Activated naive CD4-positive, alpha-beta T cell treated with anti-CD3 and anti-CD28 coated beads, Interleukin-2, amount 50 U/mL, for 72 hours (primary cell): ENCODE results near the gene RTKN. TPM values are rescaled to one million over a fixed set of nuclear protein-coding genes. Genes with fewer than 3 reads are reported as not detected.
"Not testable (repeated sequence)": the region's sequence is repeated elsewhere in the genome, so short reads cannot be mapped to it uniquely, and the experiment has no call there.

Experiments used
- ATAC-seq, 2 donors: fragments of 150-1000 bp; cut with Tn5 transposase; 2 replicates each; pipeline ENCODE4 v1.10.0; 2021; ENCODE audit warnings: mild to moderate bottlenecking in 2 of 2, moderate library complexity in 2 of 2
- DNase-seq, 2 donors: peaks; one replicate each; pipeline ENCODE4 v3.0.0; 2021 to 2022; ENCODE audit warnings: low spot score in 2 of 2
- H3K27ac Mint-ChIP-seq, 2 donors: one replicate each; pipeline ENCODE4 v1.8.0; 2022; ENCODE audit warnings: mild to moderate bottlenecking in 2 of 2, mixed read lengths in 2 of 2
- H3K36me3 Mint-ChIP-seq, 2 donors: one replicate each; pipeline ENCODE4 v1.8.0; 2022; ENCODE audit warnings: mixed read lengths in 2 of 2
- H3K9me3 Mint-ChIP-seq, 2 donors: one replicate each; pipeline ENCODE4 v1.8.0; 2022; ENCODE audit warnings: mixed read lengths in 2 of 2
- total RNA-seq, 2 donors: library from RNA; stranded (reverse); gene quantifications; one replicate each; pipeline ENCODE4 v1.2.3, GENCODE V29; 2022

The RTKN gene
- total RNA-seq, 2 donors from 2014 or later = 0.91 to 4.6 TPM

DNA sequence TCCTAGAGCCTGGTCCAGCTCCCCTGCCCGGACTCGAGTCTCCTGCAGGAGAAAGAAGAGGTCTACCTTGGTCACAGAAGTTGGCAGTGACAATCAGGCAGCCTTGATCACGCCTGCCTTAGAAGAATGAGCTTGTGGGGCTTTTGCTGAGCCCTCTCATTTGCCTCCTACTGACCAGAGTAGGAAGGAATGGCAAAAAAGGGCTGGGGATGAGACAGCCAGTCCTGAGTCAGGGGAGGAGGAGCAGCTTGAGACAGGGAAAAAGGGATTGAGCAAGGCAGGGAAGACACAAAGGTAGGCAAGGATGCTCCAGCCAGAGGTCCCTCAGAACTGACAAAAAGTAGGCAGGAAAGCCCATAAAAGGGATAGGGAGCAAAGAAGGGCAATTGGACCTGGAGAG is 14.2 kb downstream of the RTKN start:
- Mint-ChIP-seq H3K36me3 (peaks cover 0 to 8% of the 10 kb centered on the region in 2 donors), H3K27ac (peak overlapping the region in 1 of 2 donors; percentile 12), H3K9me3 (no peaks in the 10 kb centered on the region)
- no peak for ATAC-seq
- DNase-seq = no peak

DNA sequence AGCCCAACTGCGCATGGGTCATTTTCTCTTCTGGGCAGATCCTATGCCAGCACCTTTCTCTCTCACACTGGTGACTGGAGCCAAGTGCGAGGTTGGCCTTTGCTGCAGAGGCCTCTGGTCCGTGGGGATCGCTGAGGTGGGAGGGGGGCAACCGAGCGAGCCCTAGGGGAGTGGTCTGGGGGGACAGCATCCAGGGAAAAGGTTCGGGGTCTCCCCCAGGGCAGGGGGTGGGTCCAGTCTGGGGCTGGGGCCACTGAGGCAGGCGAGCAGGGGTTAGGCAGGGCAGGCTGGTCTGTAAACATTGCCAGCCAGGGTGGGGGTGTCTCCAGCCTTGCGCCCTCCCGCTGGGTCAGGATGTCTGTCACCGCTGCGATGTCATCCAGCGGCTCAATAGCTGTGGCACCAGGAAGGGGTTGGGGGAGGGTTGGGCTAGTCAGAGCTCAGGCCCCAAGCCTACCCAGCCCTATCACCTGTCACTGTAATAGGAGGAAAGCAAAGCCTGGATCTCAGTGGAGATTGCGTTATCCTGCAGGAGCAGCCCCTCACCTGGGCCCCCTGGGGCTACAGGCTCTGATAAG is 15.5 kb downstream of the RTKN start:
- Mint-ChIP-seq H3K36me3 (peaks cover 1 to 8% of the 10 kb centered on the region in 2 donors), H3K9me3 (no peaks in the 10 kb centered on the region), H3K27ac (no peak overlapping the region)
- DNase-seq = no peak
- ATAC-seq = no peak

DNA sequence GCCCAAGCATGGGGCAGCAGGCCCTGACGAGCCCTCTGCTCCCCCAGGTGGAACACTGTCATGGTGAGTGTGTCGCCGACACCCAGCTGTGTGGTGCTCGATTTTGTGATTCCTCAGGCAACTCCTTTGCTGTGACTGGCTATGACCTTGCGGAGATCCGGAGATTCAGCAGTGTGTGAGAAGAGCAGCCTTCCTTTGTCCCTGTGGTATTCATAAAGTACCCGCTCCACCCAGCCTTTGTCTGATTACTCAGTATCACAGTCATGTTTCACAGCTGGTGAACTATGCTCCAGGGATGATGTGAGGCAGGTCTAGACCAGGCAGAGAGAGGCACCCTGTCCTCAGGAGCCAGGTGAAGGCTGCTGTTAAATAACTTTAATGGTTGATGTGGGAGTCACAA is 16.2 kb downstream of the RTKN start:
- H3K27ac Mint-ChIP-seq = no peak overlapping the region
- peaks cover 5 to 8% of the 10 kb centered on the region in 2 donors for H3K36me3 Mint-ChIP-seq
- no peaks in the 10 kb centered on the region for H3K9me3 Mint-ChIP-seq
- no peak for DNase-seq
- no peak for ATAC-seq

DNA sequence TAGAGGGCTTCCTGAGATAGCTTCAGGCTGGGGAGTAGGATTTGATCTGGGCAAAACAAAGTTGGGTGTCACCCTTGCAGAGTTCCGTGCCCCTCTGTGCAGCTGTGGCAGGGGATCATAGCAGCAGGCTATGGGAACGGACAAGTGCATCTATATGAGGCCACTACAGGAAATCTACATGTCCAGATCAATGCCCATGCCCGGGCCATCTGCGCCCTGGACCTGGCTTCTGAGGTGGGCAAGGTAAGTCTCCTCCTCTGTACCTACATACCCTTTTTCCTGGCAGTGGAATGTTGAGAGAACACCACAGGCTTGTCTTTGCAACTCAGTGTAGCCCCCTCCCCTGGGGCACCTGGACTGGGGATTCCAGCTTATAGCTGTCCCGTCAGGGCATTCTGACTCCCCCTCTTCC is 16.7 kb downstream of the RTKN start:
- Mint-ChIP-seq H3K9me3 (no peaks in the 10 kb centered on the region), H3K27ac (no peak overlapping the region), H3K36me3 (peaks cover 5 to 8% of the 10 kb centered on the region in 2 donors)
- no peak for DNase-seq
- no peak for ATAC-seq

DNA sequence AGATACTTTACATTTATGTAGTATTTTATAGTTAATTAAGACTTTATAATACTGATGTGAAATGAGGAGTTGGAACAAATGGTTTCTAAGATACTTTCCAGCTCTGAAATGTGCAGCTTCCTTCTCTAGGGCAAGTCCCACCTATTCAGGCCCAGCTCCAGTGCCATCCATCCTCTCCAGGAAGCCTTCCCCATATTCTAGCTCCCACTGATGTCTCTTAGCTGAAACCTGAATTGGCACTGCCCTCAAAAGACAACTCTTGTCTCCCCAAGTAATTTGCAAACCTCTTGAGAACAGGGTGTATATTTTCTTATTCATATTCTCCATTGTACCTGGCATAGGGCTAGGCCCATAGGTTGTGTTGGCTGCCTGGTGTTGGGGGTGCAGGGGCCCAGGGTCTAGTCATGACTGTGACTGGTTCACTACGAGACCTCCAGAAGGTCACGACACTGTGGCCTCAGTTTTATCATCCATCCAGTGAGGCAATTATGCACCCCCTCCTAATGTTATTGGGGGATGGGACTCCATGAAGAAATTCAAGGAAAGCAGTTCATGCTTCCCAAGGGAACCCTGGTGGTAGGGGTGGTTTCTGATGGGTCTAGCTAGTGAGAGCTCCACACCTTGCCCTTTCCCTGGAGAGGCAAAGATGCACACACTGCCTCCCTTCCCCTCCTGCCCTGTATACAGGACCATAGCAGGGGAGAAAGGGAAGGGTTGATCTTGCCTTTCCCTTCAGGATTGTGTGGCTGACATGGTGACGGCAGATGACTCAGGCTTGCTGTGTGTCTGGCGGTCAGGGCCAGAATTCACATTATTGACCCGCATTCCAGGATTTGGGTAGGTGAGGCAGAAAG is 17.4 kb downstream of the RTKN start:
- no peak overlapping the region for H3K27ac Mint-ChIP-seq
- ATAC-seq (no peak), DNase-seq (no peak)
- peaks cover 5 to 8% of the 10 kb centered on the region in 2 donors for H3K36me3 Mint-ChIP-seq
- no peaks in the 10 kb centered on the region for H3K9me3 Mint-ChIP-seq

DNA sequence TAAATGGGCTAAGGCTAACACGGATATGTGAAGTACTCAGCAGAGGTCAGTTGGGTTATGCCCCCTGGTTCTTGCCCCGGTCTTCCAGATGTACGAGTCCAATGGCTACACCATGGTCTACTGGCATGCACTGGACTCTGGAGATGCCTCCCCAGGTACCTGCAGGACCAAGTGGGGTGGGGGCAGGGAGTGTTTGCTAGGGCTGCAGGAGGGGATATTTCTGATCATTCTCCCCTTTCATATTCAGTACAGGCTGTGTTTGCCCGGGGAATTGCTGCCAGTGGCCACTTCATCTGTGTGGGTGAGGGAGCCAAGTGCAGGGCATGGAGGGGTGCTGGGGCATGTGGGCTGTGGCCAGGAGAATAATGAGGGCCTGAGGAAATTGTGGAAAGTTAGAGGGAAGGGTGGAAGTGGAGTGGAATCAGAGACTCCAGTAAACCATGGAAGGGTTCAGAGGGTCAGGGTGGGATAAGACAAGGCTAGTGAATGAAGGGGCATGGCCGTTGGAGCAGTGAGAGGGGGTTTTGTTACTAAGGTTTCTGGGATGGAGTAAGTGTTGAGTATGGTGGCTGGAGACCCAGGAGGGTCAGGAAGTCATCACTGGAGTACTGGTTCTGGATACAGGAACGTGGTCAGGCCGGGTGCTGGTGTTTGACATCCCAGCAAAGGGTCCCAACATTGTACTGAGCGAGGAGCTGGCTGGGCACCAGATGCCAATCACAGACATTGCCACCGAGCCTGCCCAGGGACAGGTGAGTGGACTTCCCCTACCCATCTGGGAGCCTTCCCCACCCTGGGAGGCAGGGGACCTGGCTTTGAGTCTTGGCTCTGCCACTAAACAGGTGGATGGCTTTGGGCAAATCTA is 18.3 kb downstream of the RTKN start:
- Mint-ChIP-seq H3K36me3 (peaks cover 5 to 8% of the 10 kb centered on the region in 2 donors), H3K9me3 (no peaks in the 10 kb centered on the region), H3K27ac (peak overlapping the region in 1 of 2 donors; percentile 1)
- DNase-seq (no peak), ATAC-seq (no peak)

DNA sequence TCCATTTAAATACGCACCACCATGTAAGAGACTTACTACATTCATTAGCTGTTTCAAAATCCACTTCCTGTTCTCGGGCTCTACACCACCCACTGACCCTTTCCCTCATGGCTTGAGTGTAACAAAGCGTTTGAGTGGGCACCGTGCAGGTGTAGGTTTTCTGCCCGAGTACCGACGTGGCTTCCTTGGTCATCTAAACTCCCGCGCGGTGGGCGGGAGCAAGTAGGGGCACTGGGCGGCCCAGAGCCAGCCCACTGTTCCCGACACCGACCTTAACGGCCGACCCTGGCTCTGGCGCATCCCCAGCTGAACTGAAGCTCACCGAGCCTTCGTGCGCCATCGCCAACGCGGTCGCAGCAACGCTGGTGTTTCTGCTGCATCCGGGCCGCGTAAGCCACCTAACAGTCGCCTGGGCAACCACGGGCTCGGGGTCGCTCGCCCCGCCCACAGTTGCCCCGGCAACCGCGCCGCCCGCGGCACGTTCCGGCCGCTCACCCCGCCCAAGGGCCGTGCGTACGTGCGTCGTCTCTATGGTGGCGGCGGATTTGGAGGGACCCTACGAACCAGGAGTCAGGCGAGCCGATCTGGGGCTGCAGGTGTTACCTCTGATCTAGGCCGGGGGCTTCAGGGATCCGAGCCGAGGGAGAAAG is 20.4 kb downstream of the RTKN start, which contains the start of the genes C2orf81 and WDR54:
Gene C2orf81, minus strand, starts transcription at position 399 of the 650 bp plus-strand sequence. Its CDS starts 59 bp downstream, at position 340.
Gene WDR54, plus strand, starts transcription at position 510 of the 650 bp plus-strand sequence. CDS start 424 bp downstream, outside the sequence.
- DNase-seq (peak; percentile 89 to 97), ATAC-seq (peak; percentile 93 to 97)
- H3K9me3 Mint-ChIP-seq = no peaks in the 10 kb centered on the region
- peaks cover 5 to 8% of the 10 kb centered on the region in 2 donors for H3K36me3 Mint-ChIP-seq
- H3K27ac Mint-ChIP-seq = peak within 1 kb of the TSS; percentile 100

DNA sequence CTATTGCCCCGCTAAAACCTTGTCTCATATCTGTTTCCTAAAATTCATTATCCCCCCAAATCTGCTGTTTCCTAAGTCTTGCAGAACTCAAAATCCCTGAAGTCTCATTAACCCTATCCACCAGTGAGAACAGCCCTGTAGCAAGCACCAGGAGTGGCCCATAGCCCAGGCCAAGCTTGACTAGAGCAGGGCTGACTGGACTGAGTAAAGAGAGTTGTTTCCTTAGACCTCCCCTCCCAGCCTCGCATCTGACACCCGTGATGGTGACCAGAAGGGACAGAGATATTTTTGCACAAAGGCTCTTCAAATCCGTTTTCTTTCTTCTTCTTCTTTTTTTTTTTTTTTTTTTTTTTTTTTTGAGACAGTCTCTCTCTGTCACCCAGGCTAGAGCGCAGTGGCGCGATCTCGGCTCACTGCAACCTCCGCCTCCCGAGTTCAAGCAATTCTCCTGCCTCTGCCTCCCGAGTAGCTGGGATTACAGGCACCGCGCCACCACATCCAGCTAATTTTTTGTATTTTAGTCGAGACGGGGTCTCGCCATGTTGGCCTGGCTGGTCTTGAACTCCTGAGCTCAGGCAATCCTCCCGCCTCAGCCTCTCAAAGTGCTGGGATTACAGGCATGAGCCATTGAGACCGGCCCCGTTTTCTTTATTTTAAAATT is 21.2 kb downstream of the RTKN start:
- ATAC-seq, H3K9me3 Mint-ChIP-seq, H3K36me3 Mint-ChIP-seq: not testable (repeated sequence)
- H3K27ac Mint-ChIP-seq = peak overlapping the region; percentile 95 to 100
- peak in 1 of 2 donors; percentile 41 for DNase-seq

DNA sequence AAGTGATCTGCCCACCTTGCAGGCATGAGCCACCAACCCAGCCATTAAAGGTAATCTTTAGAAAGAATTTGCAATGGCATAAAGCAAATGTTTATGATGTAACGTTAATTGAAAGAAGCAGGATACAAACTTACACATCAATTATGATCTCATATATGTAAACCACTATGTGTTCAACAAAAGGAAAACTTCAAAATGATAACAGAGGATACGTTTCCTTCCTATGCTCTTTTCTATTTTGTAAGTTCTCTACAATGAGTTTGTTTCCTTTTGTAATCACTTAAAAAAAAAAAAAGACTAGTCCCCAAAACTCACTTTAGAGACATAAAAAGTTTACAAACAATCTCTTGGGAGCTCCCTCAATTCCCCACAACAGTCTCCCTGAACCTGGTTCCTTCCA is 21.7 kb downstream of the RTKN start:
- H3K27ac Mint-ChIP-seq = no peak overlapping the region

DNA sequence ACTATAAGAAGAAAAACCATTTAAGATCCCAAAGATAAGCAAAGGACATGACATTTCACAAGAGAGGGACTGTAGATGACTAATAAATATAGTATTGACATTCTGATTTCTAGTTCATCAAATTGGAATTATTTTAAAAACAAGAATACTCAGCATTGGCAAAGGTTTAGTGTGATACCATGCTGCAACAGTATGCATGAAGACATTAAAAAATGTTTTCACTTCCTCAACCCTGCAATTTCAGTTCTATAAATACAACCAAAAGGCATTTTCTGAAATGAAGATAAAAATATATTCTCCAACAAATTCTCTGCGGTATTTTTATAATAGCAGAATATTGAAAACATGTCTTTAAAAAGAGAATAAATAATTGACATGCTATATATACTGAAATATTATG is 22.4 kb downstream of the RTKN start:
- H3K36me3 Mint-ChIP-seq = peaks cover 5 to 8% of the 10 kb centered on the region in 2 donors
- DNase-seq = no peak
- no peak overlapping the region for H3K27ac Mint-ChIP-seq
- H3K9me3 Mint-ChIP-seq = no peaks in the 10 kb centered on the region
- ATAC-seq = no peak

More for the DNA sequence above, 21.7 kb downstream of the RTKN start:
- no peak for ATAC-seq
- DNase-seq = peak in 1 of 2 donors; percentile 25
- no peaks in the 10 kb centered on the region for H3K9me3 Mint-ChIP-seq
- H3K36me3 Mint-ChIP-seq = peaks cover 5 to 8% of the 10 kb centered on the region in 2 donors

DNA sequence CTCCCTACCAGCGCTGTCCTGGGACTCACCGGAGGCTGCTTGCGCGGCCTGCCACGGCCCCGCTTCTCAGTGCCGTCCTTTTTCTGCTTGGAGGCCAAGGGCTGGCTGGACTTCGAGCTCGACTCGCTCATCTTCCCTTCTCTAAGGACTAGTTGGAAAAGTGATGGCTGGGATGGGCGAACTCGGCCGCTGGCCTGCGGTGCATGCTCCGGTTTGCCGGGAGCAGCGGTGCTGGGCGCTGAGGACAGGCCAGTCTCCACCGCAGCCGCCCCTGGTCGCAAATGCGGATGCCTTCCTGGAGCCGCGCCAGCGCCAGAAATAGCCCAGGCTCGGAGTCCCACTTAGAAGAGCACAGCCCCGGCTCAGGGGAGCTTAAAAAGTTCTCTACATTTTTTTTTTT is 23.4 kb downstream of the RTKN start:
- Mint-ChIP-seq H3K9me3 (no peaks in the 10 kb centered on the region), H3K36me3 (peaks cover 5 to 7% of the 10 kb centered on the region in 2 donors), H3K27ac (no peak overlapping the region)
- ATAC-seq = no peak
- DNase-seq = no peak

DNA sequence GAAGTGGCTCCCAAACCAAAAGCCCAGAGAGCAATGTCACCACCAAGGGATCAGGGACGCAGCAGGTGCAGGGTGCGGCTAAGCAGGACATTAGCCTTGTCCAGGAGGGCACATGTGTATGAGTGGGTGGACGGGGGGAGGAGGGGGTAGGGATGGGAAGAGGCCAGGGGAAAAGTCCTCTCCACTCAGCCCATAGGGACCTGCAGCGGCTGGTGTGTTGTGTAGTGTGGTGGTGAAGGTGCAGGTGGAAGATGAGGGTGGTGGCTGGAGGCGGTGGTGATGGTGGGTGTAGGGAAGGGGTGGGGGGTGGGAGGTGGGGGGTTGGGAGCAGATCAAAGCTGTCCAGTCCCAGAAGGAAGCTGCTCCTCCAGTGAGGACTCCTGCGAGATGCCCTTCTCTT is 24.0 kb downstream of the RTKN start:
- no peak for DNase-seq
- Mint-ChIP-seq H3K9me3 (no peaks in the 10 kb centered on the region), H3K27ac (no peak overlapping the region), H3K36me3 (peaks cover 2 to 5% of the 10 kb centered on the region in 2 donors)
- ATAC-seq = no peak

DNA sequence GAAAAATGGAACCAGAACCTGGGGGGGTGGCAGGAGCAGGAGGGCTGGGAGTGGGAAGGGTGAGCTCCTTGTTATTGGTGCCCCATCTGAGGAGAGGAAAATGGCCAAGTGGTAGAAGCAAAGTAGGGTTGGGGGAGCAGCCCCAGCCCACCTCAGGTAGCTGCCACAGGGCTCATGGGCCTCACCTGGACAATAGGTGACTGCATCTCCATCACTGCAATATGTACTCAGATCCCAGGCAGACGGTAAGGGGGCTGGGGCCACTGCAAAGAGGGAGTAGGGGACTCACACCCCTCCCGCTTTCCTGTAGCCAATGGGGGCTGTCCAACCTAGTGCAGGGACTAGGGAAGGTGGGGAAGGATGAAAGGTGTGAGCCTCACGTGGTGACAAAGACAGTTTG is 24.5 kb downstream of the RTKN start:
- Mint-ChIP-seq H3K36me3 (peaks cover 0 to 5% of the 10 kb centered on the region in 2 donors), H3K27ac (peak overlapping the region; percentile 25 to 90), H3K9me3 (no peaks in the 10 kb centered on the region)
- ATAC-seq = no peak
- no peak for DNase-seq

DNA sequence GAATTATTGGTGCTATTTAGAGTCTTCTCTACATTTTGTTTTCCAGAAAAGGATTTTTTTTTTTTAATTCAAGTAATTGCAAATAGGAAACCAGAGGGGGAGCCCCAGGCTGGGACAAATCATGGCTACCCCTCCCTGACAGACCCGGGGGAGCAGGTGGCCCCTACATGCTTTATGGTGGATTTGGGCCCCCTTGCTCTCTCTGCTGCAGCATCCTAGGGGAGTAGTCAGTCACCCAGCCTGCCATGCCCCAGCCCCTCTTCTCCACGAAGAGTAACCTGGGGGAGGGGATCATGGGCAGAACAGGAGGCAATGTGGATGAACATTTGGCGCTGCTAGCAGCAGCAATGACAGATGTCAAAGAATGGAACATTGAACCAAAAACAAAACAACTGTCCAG is 25.0 kb downstream of the RTKN start:
- DNase-seq (no peak), ATAC-seq (no peak)
- Mint-ChIP-seq H3K27ac (peak overlapping the region; percentile 25 to 90), H3K9me3 (no peaks in the 10 kb centered on the region), H3K36me3 (peaks cover 0 to 5% of the 10 kb centered on the region in 2 donors)

DNA sequence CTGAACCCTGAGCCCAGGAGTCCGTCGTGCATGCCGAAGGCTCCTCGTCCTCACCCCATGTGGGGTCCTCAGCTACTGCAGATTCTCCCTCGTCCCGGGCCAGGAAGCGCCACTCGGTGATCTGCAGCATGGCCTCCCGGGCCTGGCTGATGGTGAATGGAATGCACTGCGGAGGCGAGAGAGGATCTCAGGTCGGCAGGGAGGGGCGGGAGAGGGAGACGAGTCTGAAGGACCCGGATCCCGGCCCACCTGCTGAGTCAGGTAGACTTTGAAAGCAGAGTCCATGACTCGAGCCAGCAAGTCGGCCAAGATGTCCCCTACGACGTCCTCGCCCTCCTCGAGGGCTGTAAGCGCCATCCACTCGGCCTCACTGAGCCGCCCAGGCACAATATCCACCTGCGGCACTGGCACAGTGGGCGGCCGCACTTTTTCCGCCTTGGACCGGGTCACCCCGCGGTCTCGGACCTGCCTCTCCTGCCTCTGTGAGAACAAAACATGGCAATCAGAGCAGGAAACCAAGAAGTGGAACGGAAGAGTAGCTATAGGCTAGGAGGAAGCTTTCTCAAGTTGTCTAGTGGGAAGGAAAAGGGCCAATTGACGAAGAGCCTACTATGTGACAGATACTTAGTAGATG is 25.9 kb downstream of the RTKN start:
- H3K27ac Mint-ChIP-seq = peak overlapping the region in 1 of 2 donors; percentile 49
- H3K9me3 Mint-ChIP-seq = no peaks in the 10 kb centered on the region
- DNase-seq (peak in 1 of 2 donors; percentile 22), ATAC-seq (peak; percentile 29 to 39)
- no peaks in the 10 kb centered on the region for H3K36me3 Mint-ChIP-seq
